PFSK-1 (cell line): ENCODE measurements around the gene MAD1L1.

Experiments used
- FOXP2 ChIP-seq: optimal IDR thresholded peaks from 2 replicates; pipeline ENCODE3; 2011; ENCODE audit warnings: borderline replicate concordance, control low read depth, inconsistent platforms; ENCODE audit not compliant: insufficient read depth; ENCODE audit errors: extremely low read length, extremely low read depth
- POLR2AphosphoS5 ChIP-seq: IDR thresholded peaks from 2 replicates; pipeline ENCODE4 v1.6.1; 2012; ENCODE audit warnings: low read depth, mild to moderate bottlenecking, control low read depth, low read length, moderate library complexity
- SIN3A ChIP-seq: IDR thresholded peaks from 2 replicates; pipeline ENCODE4 v1.6.1; 2012; ENCODE audit warnings: mild to moderate bottlenecking, low read length, moderate library complexity, borderline replicate concordance; ENCODE audit not compliant: insufficient read depth
- TAF1 ChIP-seq: IDR thresholded peaks from 2 replicates; pipeline ENCODE4 v1.6.1; 2012; ENCODE audit warnings: low read length, control low read depth, borderline replicate concordance; ENCODE audit not compliant: insufficient read depth
- TF ChIP-seq, protein P1 (sequence below), 2 experiments: IDR thresholded peaks; 2 replicates each; pipeline versions ENCODE4 v1.6.1 to v1.8.0; 2011 to 2012; ENCODE audit warnings: low read depth in 2 of 2, low read length in 2 of 2, control low read depth in 1 of 2, inconsistent platforms in 1 of 2, mild to moderate bottlenecking in 1 of 2, moderate library complexity in 1 of 2; ENCODE audit not compliant: insufficient read depth in 1 of 2

The MAD1L1 gene

DNA sequence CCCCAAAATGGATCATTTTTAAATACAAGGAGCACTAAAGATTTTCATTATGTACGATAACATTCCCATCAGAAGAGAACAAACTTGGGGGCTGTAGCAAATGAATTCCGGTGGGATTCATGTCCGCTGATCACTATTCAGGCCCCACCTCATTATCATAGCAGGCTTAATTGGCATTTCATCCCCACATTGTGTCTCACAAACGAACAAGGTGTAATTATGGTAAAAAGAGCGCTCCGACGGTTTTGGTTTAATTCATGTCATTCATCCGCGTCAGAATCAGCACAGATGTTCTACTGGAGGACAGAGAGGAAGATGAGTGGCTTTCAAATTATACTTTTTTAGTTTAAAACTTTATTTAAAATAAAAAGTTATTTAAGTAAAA is 124.7 kb downstream of the MAD1L1 start:
- TF ChIP-seq FOXP2 = no peak
- TF ChIP-seq, protein P1, sequence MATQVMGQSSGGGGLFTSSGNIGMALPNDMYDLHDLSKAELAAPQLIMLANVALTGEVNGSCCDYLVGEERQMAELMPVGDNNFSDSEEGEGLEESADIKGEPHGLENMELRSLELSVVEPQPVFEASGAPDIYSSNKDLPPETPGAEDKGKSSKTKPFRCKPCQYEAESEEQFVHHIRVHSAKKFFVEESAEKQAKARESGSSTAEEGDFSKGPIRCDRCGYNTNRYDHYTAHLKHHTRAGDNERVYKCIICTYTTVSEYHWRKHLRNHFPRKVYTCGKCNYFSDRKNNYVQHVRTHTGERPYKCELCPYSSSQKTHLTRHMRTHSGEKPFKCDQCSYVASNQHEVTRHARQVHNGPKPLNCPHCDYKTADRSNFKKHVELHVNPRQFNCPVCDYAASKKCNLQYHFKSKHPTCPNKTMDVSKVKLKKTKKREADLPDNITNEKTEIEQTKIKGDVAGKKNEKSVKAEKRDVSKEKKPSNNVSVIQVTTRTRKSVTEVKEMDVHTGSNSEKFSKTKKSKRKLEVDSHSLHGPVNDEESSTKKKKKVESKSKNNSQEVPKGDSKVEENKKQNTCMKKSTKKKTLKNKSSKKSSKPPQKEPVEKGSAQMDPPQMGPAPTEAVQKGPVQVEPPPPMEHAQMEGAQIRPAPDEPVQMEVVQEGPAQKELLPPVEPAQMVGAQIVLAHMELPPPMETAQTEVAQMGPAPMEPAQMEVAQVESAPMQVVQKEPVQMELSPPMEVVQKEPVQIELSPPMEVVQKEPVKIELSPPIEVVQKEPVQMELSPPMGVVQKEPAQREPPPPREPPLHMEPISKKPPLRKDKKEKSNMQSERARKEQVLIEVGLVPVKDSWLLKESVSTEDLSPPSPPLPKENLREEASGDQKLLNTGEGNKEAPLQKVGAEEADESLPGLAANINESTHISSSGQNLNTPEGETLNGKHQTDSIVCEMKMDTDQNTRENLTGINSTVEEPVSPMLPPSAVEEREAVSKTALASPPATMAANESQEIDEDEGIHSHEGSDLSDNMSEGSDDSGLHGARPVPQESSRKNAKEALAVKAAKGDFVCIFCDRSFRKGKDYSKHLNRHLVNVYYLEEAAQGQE (IDR thresholded peaks at IDR 0.05; ENCODE audit: insufficient read depth in 1 of 2, low read depth in 2 of 2, low read length in 2 of 2) = no peak
- TF ChIP-seq POLR2AphosphoS5 = no peak
- TF ChIP-seq TAF1 = no peak
- no peak for TF ChIP-seq SIN3A

DNA sequence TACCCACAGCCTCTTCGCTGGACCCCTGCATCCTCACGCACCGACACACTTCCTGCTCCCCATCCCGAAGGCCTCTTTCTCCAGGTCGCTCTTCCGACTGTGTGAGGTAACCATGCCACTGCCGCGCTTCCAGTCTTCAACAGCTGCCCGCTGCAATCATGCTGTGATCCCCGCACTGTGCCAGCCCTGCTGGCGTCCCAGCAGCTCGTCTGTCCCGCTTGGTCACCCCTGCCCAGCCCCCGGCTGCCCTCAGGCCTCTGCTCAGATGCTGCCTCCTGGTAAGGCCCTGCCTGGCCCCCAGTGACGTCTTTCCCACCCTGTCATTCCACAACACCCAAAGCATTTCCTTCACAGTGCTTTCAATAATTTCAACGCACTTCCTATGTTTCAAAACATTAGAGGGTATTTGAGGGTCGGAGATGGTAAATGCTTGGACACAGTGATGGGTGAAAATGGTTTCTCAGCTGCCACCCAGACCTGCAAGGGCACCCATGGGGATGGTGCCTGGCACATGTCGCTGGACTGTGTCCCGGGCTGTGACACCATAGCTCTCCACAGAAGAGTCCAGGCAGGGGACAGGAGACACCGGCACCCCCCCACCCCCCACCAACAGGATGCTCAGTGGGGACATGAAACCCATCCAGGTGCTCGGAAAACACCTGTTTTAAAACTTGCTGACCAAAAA is 125.2 kb downstream of the MAD1L1 start:
- TF ChIP-seq TAF1 (no peak), POLR2AphosphoS5 (0 out of 2 replicates have a peak, but pooled peaks have one; percentile 0)

DNA sequence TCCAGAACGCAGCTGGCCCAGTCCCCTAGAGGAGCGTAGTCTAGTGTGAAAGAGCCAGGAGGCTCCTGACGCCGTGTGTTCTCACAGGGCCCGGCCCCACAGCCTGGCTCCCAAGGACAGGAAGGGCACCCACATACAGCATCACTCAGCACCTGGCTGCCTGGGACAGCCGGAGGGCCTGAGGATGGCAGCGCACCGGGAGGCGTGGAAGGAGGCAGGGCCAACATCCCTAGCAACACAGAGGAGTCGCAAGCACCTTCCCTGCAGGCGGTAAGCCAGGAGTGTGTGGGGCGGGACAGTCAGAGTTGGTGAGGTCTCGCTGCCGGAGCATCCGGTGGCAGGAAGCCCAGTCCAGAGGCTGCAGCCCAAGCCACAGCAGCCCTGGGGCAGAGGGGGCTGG is 125.8 kb downstream of the MAD1L1 start:
- TF ChIP-seq POLR2AphosphoS5 = 0 out of 2 replicates have a peak, but pooled peaks have one; percentile 21
- TF ChIP-seq SIN3A = peak; percentile 20; the same call in 1 of the 2 replicates
- TF ChIP-seq, protein P1 (IDR thresholded peaks at IDR 0.05; ENCODE audit: insufficient read depth in 1 of 2, low read depth in 2 of 2, low read length in 2 of 2) = 0 out of 4 replicates have a peak, but pooled peaks of 1 of the 2 experiments have one; percentile 14
- TF ChIP-seq TAF1 = no peak

DNA sequence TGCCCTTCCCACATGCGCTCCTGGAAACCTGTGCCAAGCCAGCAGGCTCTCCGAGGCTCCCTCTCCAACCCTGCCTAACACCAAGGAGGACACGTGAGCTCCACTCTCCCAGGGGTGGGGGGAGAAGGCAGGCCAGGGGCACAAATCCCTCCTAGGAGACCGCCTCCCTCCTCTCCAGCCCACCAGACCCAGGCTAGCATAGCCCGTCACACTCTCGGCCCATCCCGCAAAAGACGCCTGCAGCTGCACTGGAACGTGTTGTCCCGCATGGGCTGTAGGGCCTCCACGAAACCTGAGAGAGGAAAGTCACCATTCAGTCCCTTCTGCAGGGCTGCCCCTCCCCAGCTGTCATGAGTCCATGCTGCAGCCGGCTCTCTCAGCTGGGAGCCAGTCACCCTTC is 126.3 kb downstream of the MAD1L1 start:
- TF ChIP-seq, protein P1 (IDR thresholded peaks at IDR 0.05; ENCODE audit: insufficient read depth in 1 of 2, low read depth in 2 of 2, low read length in 2 of 2) = no peak
- TF ChIP-seq FOXP2 (no peak), POLR2AphosphoS5 (no peak), TAF1 (no peak), SIN3A (no peak)

DNA sequence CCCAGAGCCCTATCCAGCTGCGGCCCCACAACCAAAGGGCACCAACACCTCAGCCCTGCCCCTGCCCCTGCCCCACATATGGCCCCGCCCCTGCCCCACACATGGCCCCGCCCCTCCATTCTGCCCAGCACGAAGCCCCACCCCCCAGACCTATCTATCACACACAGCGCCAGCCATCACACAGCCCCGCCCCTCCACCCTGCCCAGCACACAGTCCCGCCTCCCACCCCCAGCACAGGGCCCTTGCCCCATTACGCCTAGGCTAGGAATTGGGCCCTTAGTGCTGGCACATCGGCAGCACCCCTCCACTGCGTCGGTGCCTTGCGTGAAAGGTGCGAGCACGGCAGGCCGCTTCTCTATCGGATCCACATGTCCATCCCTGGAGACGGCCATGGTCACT is 126.8 kb downstream of the MAD1L1 start:
- TF ChIP-seq, protein P1 (IDR thresholded peaks at IDR 0.05; ENCODE audit: insufficient read depth in 1 of 2, low read depth in 2 of 2, low read length in 2 of 2) = no peak
- no peak for TF ChIP-seq SIN3A
- no peak for TF ChIP-seq FOXP2
- no peak for TF ChIP-seq TAF1
- no peak for TF ChIP-seq POLR2AphosphoS5
